Progenitor cell of endocrine pancreas (in vitro differentiated cells): Measurements from ENCODE around the gene PCBP3. TPM values are rescaled to one million over a fixed set of nuclear protein-coding genes. Genes with fewer than 3 reads are reported as not detected.

Experiments used
- DNase-seq: peaks from one replicate; pipeline ENCODE4 v3.0.0; 2021; ENCODE audit warnings: low spot score; ENCODE audit not compliant: unreplicated experiment
- H3K27ac Mint-ChIP-seq: 2 replicates; pipeline ENCODE4 v1.8.0; 2021; ENCODE audit warnings: mild to moderate bottlenecking, moderate library complexity, mixed read lengths
- H3K27me3 Mint-ChIP-seq: 2 replicates; pipeline ENCODE4 v1.8.0; 2021; ENCODE audit warnings: mixed read lengths
- H3K36me3 Mint-ChIP-seq: 2 replicates; pipeline ENCODE4 v1.8.0; 2022; ENCODE audit warnings: mixed read lengths; ENCODE audit not compliant: insufficient read depth
- H3K4me1 Mint-ChIP-seq: 2 replicates; pipeline ENCODE4 v1.8.0; 2021; ENCODE audit warnings: low read depth, mixed read lengths
- H3K4me3 Mint-ChIP-seq: 2 replicates; pipeline ENCODE4 v1.8.0; 2021; ENCODE audit warnings: low read depth, mild to moderate bottlenecking, moderate library complexity, mixed read lengths
- H3K9me3 Mint-ChIP-seq: 2 replicates; pipeline ENCODE4 v1.8.0; 2021; ENCODE audit warnings: low read depth, mixed read lengths
- CTCF ChIP-seq: fragments of 200-600 bp; sonication (generic); IDR thresholded peaks from one replicate; pipeline ENCODE4 v1.5.0; 2021; ENCODE audit warnings: antibody characterized with exemption, mild to moderate bottlenecking; ENCODE audit not compliant: unreplicated experiment
- total RNA-seq: library from RNA; stranded (reverse); gene quantifications from 2 replicates; pipeline ENCODE4 v1.2.1, GENCODE V29; 2021

PCBP3 gene
- total RNA-seq, 1 donor from 2014 or later: 3.7 TPM

GRCh38 chr21:45989355-45990048 lies 346.0 kb downstream of the PCBP3 start:
- H3K27me3 Mint-ChIP-seq: no peaks in the 10 kb centered on the region
- no peak overlapping the region for H3K27ac Mint-ChIP-seq
- no peak for TF ChIP-seq CTCF
- H3K36me3 Mint-ChIP-seq: peaks cover 9% of the 10 kb centered on the region
- no peak for DNase-seq
- H3K9me3 Mint-ChIP-seq: no peaks in the 10 kb centered on the region
- H3K4me1 Mint-ChIP-seq: no peaks in the 10 kb centered on the region
- no peak overlapping the region for H3K4me3 Mint-ChIP-seq

GRCh38 chr21:45990049-45990711 lies 346.7 kb downstream of the PCBP3 start:
- no peaks in the 10 kb centered on the region for H3K9me3 Mint-ChIP-seq
- H3K27ac Mint-ChIP-seq: no peak overlapping the region
- H3K27me3 Mint-ChIP-seq: no peaks in the 10 kb centered on the region
- DNase-seq: no peak
- TF ChIP-seq CTCF: no peak
- H3K4me1 Mint-ChIP-seq: peaks cover under 1% of the 10 kb centered on the region
- H3K4me3 Mint-ChIP-seq: no peak overlapping the region
- H3K36me3 Mint-ChIP-seq: peaks cover 3% of the 10 kb centered on the region

DNA sequence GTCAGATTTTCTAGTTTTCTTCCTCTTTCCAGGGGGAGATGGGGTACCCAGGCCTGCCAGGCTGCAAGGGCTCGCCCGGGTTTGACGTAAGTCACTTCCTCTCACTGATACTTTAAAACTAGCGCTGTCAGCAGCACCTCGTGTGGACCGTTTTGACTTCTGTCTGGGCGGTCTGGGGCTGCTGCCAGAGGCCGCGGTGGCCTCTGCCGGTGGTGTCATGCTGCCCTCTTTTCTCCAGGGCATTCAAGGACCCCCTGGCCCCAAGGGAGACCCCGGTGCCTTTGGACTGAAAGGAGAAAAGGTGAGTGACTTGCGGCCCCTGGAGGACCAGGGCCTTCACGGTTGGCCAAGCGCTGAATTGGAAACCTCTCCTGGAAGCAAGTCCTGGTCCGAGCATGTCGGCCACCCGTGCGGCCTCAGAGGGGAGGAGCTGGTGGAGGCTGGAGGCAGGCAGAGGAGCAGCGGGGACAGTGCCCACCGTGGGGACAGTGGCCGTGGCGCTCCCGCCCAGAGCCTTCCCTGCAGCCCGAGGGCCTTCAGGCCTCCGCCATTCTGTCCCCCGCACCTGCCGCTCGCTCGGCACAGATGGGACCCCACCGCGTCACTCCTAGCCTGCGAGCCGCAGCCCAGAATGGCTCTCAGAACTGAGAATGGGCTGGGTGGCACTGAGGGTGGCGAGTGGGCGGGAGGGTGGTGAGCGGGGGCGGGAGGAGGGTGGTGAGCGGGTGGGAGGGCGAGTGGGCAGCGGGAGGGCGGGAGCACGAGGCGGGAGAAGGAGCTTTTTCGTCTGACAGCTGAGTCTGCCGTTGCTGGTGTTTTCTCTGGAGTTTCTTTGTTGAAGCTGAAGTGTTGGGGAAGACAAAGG lies 347.4 kb downstream of the PCBP3 start:
- no peak for DNase-seq
- TF ChIP-seq CTCF: no peak
- H3K27me3 Mint-ChIP-seq: no peaks in the 10 kb centered on the region

GRCh38 chr21:45991606-45992300 lies 348.2 kb downstream of the PCBP3 start:
- no peaks in the 10 kb centered on the region for H3K27me3 Mint-ChIP-seq
- H3K36me3 Mint-ChIP-seq: peaks cover 3% of the 10 kb centered on the region
- H3K4me3 Mint-ChIP-seq: no peak overlapping the region
- peaks cover 2% of the 10 kb centered on the region for H3K4me1 Mint-ChIP-seq
- H3K9me3 Mint-ChIP-seq: no peaks in the 10 kb centered on the region
- no peak overlapping the region for H3K27ac Mint-ChIP-seq
- no peak for TF ChIP-seq CTCF
- no peak for DNase-seq

More for the DNA sequence above, 347.4 kb downstream of the PCBP3 start:
- Mint-ChIP-seq H3K27ac (no peak overlapping the region), H3K4me3 (no peak overlapping the region), H3K9me3 (no peaks in the 10 kb centered on the region), H3K36me3 (peaks cover 3% of the 10 kb centered on the region), H3K4me1 (peaks cover 2% of the 10 kb centered on the region)

Other genes with a start within 250 kb of the PCBP3 start
- gene COL18A1, start 238.6 kb upstream of the PCBP3 start, total RNA-seq: 271 TPM in 2 replicates
- gene SLC19A1, start 101.3 kb upstream of the PCBP3 start, total RNA-seq: 25.6 and 28.5 TPM in 2 replicates